ENCODE measurements around the gene EPHB2. TPM values are rescaled to one million over a fixed set of nuclear protein-coding genes. Genes with fewer than 3 reads are reported as not detected.

Gene EPHB2
- total RNA-seq, 2 experiments from 2014 or later: 0.59 TPM; not detected in 1

- intact Hi-C loops (cut with micrococcal nuclease; ENCODE audit: unreplicated experiment): no loop called here
- no peaks in the 10 kb centered on the region for H3K79me2 ChIP-seq (ENCODE audit: insufficient read depth, low read depth, low read length)
- BruUV-seq (replicated peaks): no TSS peak
- no peaks in the 10 kb centered on the region for H3K9me3 ChIP-seq (ENCODE audit: low read length)
- no peak overlapping the region for H2AFZ ChIP-seq (ENCODE audit: low read length)
- H3K4me1 ChIP-seq (ENCODE audit: insufficient read depth, low read length, poor library complexity, severe bottlenecking): no peaks in the 10 kb centered on the region
- no peaks in the 10 kb centered on the region for H3K36me3 ChIP-seq (ENCODE audit: insufficient read depth, low read length)
- H4K20me1 ChIP-seq (ENCODE audit: insufficient read depth, low read length): no peaks in the 10 kb centered on the region
- no peak overlapping the region for H3K4me2 ChIP-seq (ENCODE audit: low read length)
- POLR2A ChIA-PET: no interaction called here
- H3K4me3 ChIP-seq (ENCODE audit: low read depth, low read length, poor library complexity, severe bottlenecking): no peak overlapping the region
- CTCF ChIA-PET (ENCODE audit: unreplicated experiment): no interaction called here
- H3K9me2 ChIP-seq (ENCODE audit: insufficient read depth, low read length): no peaks in the 10 kb centered on the region
- H3K27ac ChIP-seq (ENCODE audit: low read depth, low read length, poor library complexity, severe bottlenecking): no peak overlapping the region
- DNase-seq (ENCODE audit: low spot score): no peak
- no peak for TF ChIP-seq CTCF (conservative IDR thresholded peaks at IDR 0.05; ENCODE audit: low read length)
- TF ChIP-seq EZH2phosphoT487 (IDR thresholded peaks at IDR 0.05; ENCODE audit: borderline replicate concordance, low read depth, low read length): no peak
Measured at GRCh38 chr1:22739648-22740385, 29.2 kb downstream of the EPHB2 start.

- Histone ChIP-seq H2AFZ (ENCODE audit: low read length) (no peak overlapping the region), H3K79me2 (ENCODE audit: insufficient read depth, low read depth, low read length) (no peaks in the 10 kb centered on the region), H3K4me1 (ENCODE audit: insufficient read depth, low read length, poor library complexity, severe bottlenecking) (no peaks in the 10 kb centered on the region), H3K9me3 (ENCODE audit: low read length) (no peaks in the 10 kb centered on the region), H3K4me3 (ENCODE audit: low read depth, low read length, poor library complexity, severe bottlenecking) (no peak overlapping the region), H3K36me3 (ENCODE audit: insufficient read depth, low read length) (no peaks in the 10 kb centered on the region), H3K9me2 (ENCODE audit: insufficient read depth, low read length) (no peaks in the 10 kb centered on the region), H3K27ac (ENCODE audit: low read depth, low read length, poor library complexity, severe bottlenecking) (no peak overlapping the region), H3K4me2 (ENCODE audit: low read length) (no peak overlapping the region), H4K20me1 (ENCODE audit: insufficient read depth, low read length) (no peaks in the 10 kb centered on the region)
- TF ChIP-seq CTCF (conservative IDR thresholded peaks at IDR 0.05; ENCODE audit: low read length): no peak
- no peak for TF ChIP-seq EZH2phosphoT487 (IDR thresholded peaks at IDR 0.05; ENCODE audit: borderline replicate concordance, low read depth, low read length)
- ChIA-PET CTCF (ENCODE audit: unreplicated experiment) (no interaction called here), POLR2A (interaction anchor here (0.6 kb wide), 1 partner anchor 24 kb away, joined by 5 read pairs; no protein-coding TSS in a partner anchor)
- no TSS peak for BruUV-seq (replicated peaks)
- DNase-seq (ENCODE audit: low spot score): no peak
- intact Hi-C loops (cut with micrococcal nuclease; ENCODE audit: unreplicated experiment): no loop called here
Measured at GRCh38 chr1:22741118-22741517, 30.5 kb downstream of the EPHB2 start.
